GM20431 (cell line): ENCODE measurements around the gene TTC7B.

Experiments used
- in situ Hi-C: fragments of 300-500 bp; cut with MseI, MboI; formaldehyde crosslinking; loops from one replicate; pipeline ENCODE4 v1.15.0; 2020; ENCODE audit warnings: low sequenced_read_pairs; ENCODE audit not compliant: unreplicated experiment

TTC7B gene

GRCh38 chr14:90691627-90692026 is 124.6 kb downstream of the TTC7B start:
- in situ Hi-C loops: no loop called here

- in situ Hi-C loops: no loop called here
Observed at GRCh38 chr14:90687680-90688079, 128.6 kb downstream of the TTC7B start.

- in situ Hi-C loops: no loop called here
Observed at GRCh38 chr14:90682615-90683014, 133.6 kb downstream of the TTC7B start.

- in situ Hi-C loops: no loop called here
Observed at GRCh38 chr14:90681929-90682328, 134.3 kb downstream of the TTC7B start.

- in situ Hi-C loops: no loop called here
Observed at GRCh38 chr14:90678846-90679362, 137.3 kb downstream of the TTC7B start.

GRCh38 chr14:90678420-90678819 is 137.8 kb downstream of the TTC7B start:
- in situ Hi-C loops: no loop called here

GRCh38 chr14:90677484-90678050 is 138.7 kb downstream of the TTC7B start:
- in situ Hi-C loops: no loop called here

GRCh38 chr14:90676912-90677311 is 139.3 kb downstream of the TTC7B start:
- in situ Hi-C loops: no loop called here

- in situ Hi-C loops: no loop called here
Observed at GRCh38 chr14:90676356-90676755, 139.9 kb downstream of the TTC7B start.

- in situ Hi-C loops: no loop called here
Observed at GRCh38 chr14:90675399-90675798, 140.8 kb downstream of the TTC7B start.

- in situ Hi-C loops: no loop called here
Observed at GRCh38 chr14:90674716-90675115, 141.5 kb downstream of the TTC7B start.

GRCh38 chr14:90674043-90674670 is 142.1 kb downstream of the TTC7B start:
- in situ Hi-C loops: no loop called here

GRCh38 chr14:90671382-90672234 is 144.6 kb downstream of the TTC7B start:
- in situ Hi-C loops: no loop called here

- in situ Hi-C loops: no loop called here
Observed at GRCh38 chr14:90669731-90670130, 146.5 kb downstream of the TTC7B start.

- in situ Hi-C loops: no loop called here
Observed at GRCh38 chr14:90666571-90666970, 149.7 kb downstream of the TTC7B start.

GRCh38 chr14:90665321-90666000 is 150.8 kb downstream of the TTC7B start:
- in situ Hi-C loops: no loop called here

GRCh38 chr14:90664911-90665310 is 151.3 kb downstream of the TTC7B start:
- in situ Hi-C loops: no loop called here

- in situ Hi-C loops: no loop called here
Observed at GRCh38 chr14:90663680-90664079, 152.6 kb downstream of the TTC7B start.

- in situ Hi-C loops: no loop called here
Observed at GRCh38 chr14:90663140-90663539, 153.1 kb downstream of the TTC7B start.

GRCh38 chr14:90661866-90662265 is 154.4 kb downstream of the TTC7B start:
- in situ Hi-C loops: no loop called here
